CD4-positive, alpha-beta memory T cell (primary cell): ENCODE data around the gene OLR1. TPM values are rescaled to one million over a fixed set of nuclear protein-coding genes. Genes with fewer than 3 reads are reported as not detected.
A peak's percentile ranks its signal among the peaks of the same experiment; 100 is the strongest.
"Not testable (repeated sequence)": the region's sequence is repeated elsewhere in the genome, so short reads cannot be mapped to it uniquely, and the experiment has no call there.

Experiments used
- CTCF ChIA-PET: fragments of 350-600 bp; sonication (Branson Sonifier 250); formaldehyde crosslinking; loops from one replicate; lab custom pipeline; 2021; ENCODE audit warnings: inconsistent platforms; ENCODE audit not compliant: partially characterized antibody; lab: Charles Lee
- POLR2A ChIA-PET: fragments of 350-600 bp; sonication (Branson Sonifier 250); formaldehyde crosslinking; loops from one replicate; lab custom pipeline; 2021; ENCODE audit not compliant: partially characterized antibody; lab: Charles Lee
- DNase-seq, 5 donors: peaks; one replicate each; pipeline versions ENCODE4 v3.0.0 to v3.0.0-alpha.2; 2020 to 2022; ENCODE audit warnings: mixed read lengths in 1 of 5
- H3K27ac ChIP-seq: one replicate; pipeline ENCODE4 v1.7.0; 2013; ENCODE audit warnings: low read depth, low read length
- H3K27me3 ChIP-seq: 2 replicates; pipeline ENCODE4 v1.7.0; 2013; ENCODE audit warnings: mild to moderate bottlenecking, low read length, moderate library complexity; ENCODE audit not compliant: insufficient read depth
- H3K36me3 ChIP-seq: 2 replicates; pipeline ENCODE4 v1.7.0; 2013; ENCODE audit warnings: mild to moderate bottlenecking, low read length, moderate library complexity; ENCODE audit not compliant: insufficient read depth
- H3K4me1 ChIP-seq: 2 replicates; pipeline ENCODE4 v1.7.0; 2013; ENCODE audit warnings: mild to moderate bottlenecking, low read length, moderate library complexity; ENCODE audit not compliant: insufficient read depth
- H3K4me3 ChIP-seq, 2 donors: one replicate each; pipeline ENCODE4 v1.7.0; 2013; ENCODE audit warnings: low read length in 2 of 2, mild to moderate bottlenecking in 1 of 2
- H3K9me3 ChIP-seq, 2 donors: one replicate each; pipeline ENCODE4 v1.7.0; 2013; ENCODE audit warnings: low read length in 2 of 2, control low read depth in 1 of 2; ENCODE audit not compliant: control insufficient read depth in 1 of 2
- H3K27ac Mint-ChIP-seq, 7 donors: one replicate each; pipeline ENCODE4 v1.8.0; 2020 to 2021; ENCODE audit warnings: mixed read lengths in 7 of 7, mild to moderate bottlenecking in 6 of 7, inconsistent platforms in 3 of 7, moderate library complexity in 3 of 7
- H3K27me3 Mint-ChIP-seq, 2 donors: one replicate each; pipeline ENCODE4 v1.8.0; 2020 to 2021; ENCODE audit warnings: mixed read lengths in 2 of 2
- H3K36me3 Mint-ChIP-seq, 2 donors: one replicate each; pipeline ENCODE4 v1.8.0; 2020 to 2021; ENCODE audit warnings: mixed read lengths in 2 of 2, inconsistent platforms in 1 of 2, mild to moderate bottlenecking in 1 of 2
- H3K4me1 Mint-ChIP-seq, 4 donors: one replicate each; pipeline ENCODE4 v1.8.0; 2020 to 2021; ENCODE audit warnings: mixed read lengths in 4 of 4, mild to moderate bottlenecking in 1 of 4
- H3K4me3 Mint-ChIP-seq, 8 donors: one replicate each; pipeline ENCODE4 v1.8.0; 2020 to 2021; ENCODE audit warnings: mixed read lengths in 8 of 8, mild to moderate bottlenecking in 7 of 8, moderate library complexity in 6 of 8, inconsistent platforms in 3 of 8
- H3K9me3 Mint-ChIP-seq, 8 donors: one replicate each; pipeline ENCODE4 v1.8.0; 2020 to 2021; ENCODE audit warnings: mixed read lengths in 8 of 8, mild to moderate bottlenecking in 5 of 8, inconsistent platforms in 3 of 8, moderate library complexity in 1 of 8
- intact Hi-C: fragments of 100-400 bp; cut with micrococcal nuclease; formaldehyde crosslinking; loops from one replicate; pipeline ENCODE4 v1.15.1; 2023
- polyA plus RNA-seq, 2 donors: library from polyadenylated mRNA; unstranded; fragments of 300-500 nt; fragmentation: Illumina TruSeq; gene quantifications; one replicate each; pipeline ENCODE4 v1.2.3, GENCODE V29; 2021
- total RNA-seq, 2 experiments: library from RNA; stranded (reverse); gene quantifications; one replicate each; pipeline ENCODE4 v1.2.3, GENCODE V29; 2021

The OLR1 gene
- total and polyA plus RNA-seq, 4 experiments from 2014 or later: 0.42 TPM; not detected in 3

DNA sequence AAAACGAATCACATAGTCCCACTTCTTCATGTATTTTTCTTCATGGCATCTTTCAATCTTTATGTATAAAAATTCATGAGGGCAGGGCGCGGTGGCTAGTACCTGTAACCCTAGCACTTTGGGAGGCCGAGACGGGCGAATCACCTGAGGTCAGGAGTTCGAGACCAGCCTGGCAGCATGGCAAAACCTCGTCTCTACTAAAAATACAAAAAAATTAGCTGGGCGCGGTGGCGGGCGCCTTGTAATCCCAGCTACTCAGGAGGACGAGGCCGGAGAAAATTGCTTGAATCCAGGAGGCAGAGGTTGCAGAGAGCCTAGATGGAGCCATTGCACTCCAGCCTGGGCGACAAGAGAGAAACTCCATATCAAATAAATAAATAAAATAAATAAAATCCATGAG lies 38.3 kb upstream of the OLR1 start:
- H3K27me3 Mint-ChIP-seq: no peaks in the 10 kb centered on the region
- POLR2A ChIA-PET: no interaction called here
- peaks cover 16 to 34% (median 21%) of the 10 kb centered on the region in 4 donors for H3K4me1 Mint-ChIP-seq

DNA sequence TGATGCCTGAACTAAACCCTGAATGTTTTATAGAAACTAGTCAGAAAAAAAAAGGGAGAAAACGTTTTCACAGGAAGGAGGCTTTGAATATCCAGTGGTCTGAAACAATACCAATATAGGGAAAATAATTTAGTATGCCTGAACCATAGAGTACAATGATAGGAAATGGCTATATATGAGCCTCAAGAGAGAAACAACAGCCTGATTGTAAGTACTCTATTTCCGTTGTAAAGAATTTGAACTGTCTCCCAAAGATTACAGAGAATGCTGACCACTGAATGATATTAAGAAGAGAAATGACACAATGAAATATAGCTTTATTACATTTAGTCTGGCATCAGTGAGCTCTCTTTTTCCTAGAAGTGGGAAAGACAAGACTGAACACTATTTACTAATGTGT lies 35.2 kb upstream of the OLR1 start:
- Histone ChIP-seq H3K27me3 (no peaks in the 10 kb centered on the region), H3K9me3 (no peaks in the 10 kb centered on the region), H3K36me3 (no peaks in the 10 kb centered on the region), H3K4me3 (no peak overlapping the region), H3K27ac (no peak overlapping the region), H3K4me1 (peaks cover 6% of the 10 kb centered on the region)
- ChIA-PET CTCF (interaction anchor here (0.6 to 0.7 kb wide), 2 partner anchors 14 to 17 kb away, joined by 3 read pairs; no protein-coding TSS in a partner anchor), POLR2A (no interaction called here)
- H3K4me3 Mint-ChIP-seq: no peak overlapping the region
- DNase-seq: no peak
- no peaks in the 10 kb centered on the region for H3K36me3 Mint-ChIP-seq
- no peaks in the 10 kb centered on the region for H3K9me3 Mint-ChIP-seq
- intact Hi-C loops: no loop called here
- no peak overlapping the region for H3K27ac Mint-ChIP-seq
- peaks cover 0 to 1% of the 10 kb centered on the region in 2 donors for H3K27me3 Mint-ChIP-seq
- H3K4me1 Mint-ChIP-seq: peaks cover 1 to 4% (median 3%) of the 10 kb centered on the region in 4 donors

More for the DNA sequence above, 38.3 kb upstream of the OLR1 start:
- H3K27ac ChIP-seq: no peak overlapping the region
- H3K4me1 ChIP-seq: peaks cover 22% of the 10 kb centered on the region
- DNase-seq: no peak
- Mint-ChIP-seq H3K36me3 (peaks cover 0 to 17% of the 10 kb centered on the region in 2 donors), H3K9me3 (no peaks in the 10 kb centered on the region), H3K4me3 (no peak overlapping the region), H3K27ac (peak overlapping the region in 1 of 7 donors; percentile 29)
- no peak overlapping the region for H3K4me3 ChIP-seq
- no peaks in the 10 kb centered on the region for H3K9me3 ChIP-seq
- CTCF ChIA-PET: interaction anchor here (1.5 kb wide), 1 partner anchor 56 kb away, joined by 5 read pairs; no protein-coding TSS in a partner anchor
- intact Hi-C loops: loop anchor here (5.0 to 10.0 kb wide), 3 partner anchors 595 to 1965 kb away; no protein-coding TSS in a partner anchor
- no peaks in the 10 kb centered on the region for H3K36me3 ChIP-seq
- H3K27me3 ChIP-seq: no peaks in the 10 kb centered on the region

DNA sequence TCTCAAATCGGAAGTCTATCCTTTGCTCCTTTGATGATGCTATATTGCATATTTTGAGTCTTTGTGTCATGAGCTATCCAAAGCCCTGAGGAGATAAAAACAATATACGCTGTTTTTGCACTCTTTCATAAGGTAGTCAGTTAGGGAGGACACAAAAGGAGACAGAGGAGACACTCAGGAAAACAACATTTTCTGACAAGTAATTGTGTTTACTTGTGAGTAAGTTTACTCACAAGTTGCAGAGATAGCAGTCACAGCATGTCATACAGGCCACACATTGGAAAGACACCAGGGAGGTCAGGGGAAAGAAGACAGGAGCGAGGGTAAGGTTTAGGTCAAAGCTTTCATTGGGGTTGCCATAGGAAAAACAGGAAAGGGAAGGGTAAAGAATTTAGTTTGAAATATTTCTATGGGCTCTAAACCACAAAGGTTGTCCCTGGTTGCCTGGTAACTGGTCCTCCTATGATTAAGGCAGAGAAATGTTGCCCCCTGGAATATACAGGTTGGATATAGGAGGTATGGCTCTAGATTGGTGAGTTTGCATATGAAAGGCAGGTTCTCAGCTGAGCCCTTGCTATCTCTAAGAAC lies 33.4 kb upstream of the OLR1 start:
- peaks cover 0 to 3% of the 10 kb centered on the region in 2 donors for H3K27me3 Mint-ChIP-seq
- H3K36me3 Mint-ChIP-seq: no peaks in the 10 kb centered on the region
- H3K9me3 Mint-ChIP-seq: no peaks in the 10 kb centered on the region
- H3K27me3 ChIP-seq: no peaks in the 10 kb centered on the region
- H3K36me3 ChIP-seq: no peaks in the 10 kb centered on the region
- H3K27ac ChIP-seq: no peak overlapping the region
- no peak overlapping the region for H3K4me3 ChIP-seq
- H3K4me1 ChIP-seq: no peaks in the 10 kb centered on the region
- H3K9me3 ChIP-seq: no peaks in the 10 kb centered on the region
- intact Hi-C loops: no loop called here
- CTCF ChIA-PET: no interaction called here
- H3K4me3 Mint-ChIP-seq: no peak overlapping the region
- H3K27ac Mint-ChIP-seq: no peak overlapping the region
- POLR2A ChIA-PET: no interaction called here
- H3K4me1 Mint-ChIP-seq: no peaks in the 10 kb centered on the region
- DNase-seq: no peak

DNA sequence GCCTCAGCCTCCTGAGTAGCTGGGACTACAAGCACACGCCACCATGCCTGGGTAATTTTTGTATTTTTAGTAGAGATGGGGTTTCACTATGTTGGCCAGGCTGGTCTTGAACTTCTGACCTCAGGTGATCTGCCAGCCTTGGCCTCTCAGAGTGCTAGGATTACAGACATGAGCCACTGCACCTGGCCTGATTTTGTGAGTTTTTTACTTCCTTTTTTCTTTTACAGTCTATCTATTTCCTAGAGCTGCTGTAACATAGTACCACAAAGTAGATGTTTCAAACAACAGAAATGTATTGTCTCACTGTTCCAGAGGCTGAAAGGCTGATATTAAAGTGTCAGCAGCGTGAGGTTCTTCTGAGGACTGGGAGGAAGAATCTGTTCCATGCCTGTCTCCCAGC lies 32.6 kb upstream of the OLR1 start:
- H3K27ac ChIP-seq, DNase-seq, H3K27ac Mint-ChIP-seq, intact Hi-C loops, H3K27me3 ChIP-seq, CTCF ChIA-PET, POLR2A ChIA-PET, H3K4me3 ChIP-seq, H3K4me1 ChIP-seq, H3K36me3 Mint-ChIP-seq, H3K9me3 Mint-ChIP-seq, H3K36me3 ChIP-seq, H3K4me3 Mint-ChIP-seq, H3K9me3 ChIP-seq, H3K4me1 Mint-ChIP-seq, H3K27me3 Mint-ChIP-seq: not testable (repeated sequence)

DNA sequence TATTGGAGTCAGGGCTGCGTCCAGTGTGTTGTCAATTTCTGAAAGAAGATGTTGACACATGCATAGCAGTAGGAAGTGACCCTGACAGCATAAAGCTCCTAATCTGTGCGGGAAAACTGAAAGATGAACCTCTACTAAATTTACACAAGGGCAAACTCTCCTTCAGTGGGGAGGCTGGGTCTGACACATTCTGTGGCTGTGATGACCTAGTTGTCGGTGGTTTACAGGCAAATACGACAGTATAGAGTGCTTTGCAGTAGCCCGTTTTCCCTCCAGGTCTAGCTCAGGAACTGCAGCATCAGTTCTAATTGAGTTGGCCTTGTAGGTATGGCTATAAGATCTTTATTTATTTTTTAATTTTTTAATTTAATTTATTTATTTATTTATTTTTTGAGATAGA lies 25.9 kb upstream of the OLR1 start:
- Histone ChIP-seq H3K9me3 (no peaks in the 10 kb centered on the region), H3K4me3 (no peak overlapping the region), H3K4me1 (no peaks in the 10 kb centered on the region), H3K27ac (no peak overlapping the region), H3K27me3 (no peaks in the 10 kb centered on the region), H3K36me3 (no peaks in the 10 kb centered on the region)
- H3K9me3 Mint-ChIP-seq: no peaks in the 10 kb centered on the region
- H3K4me3 Mint-ChIP-seq: no peak overlapping the region
- peaks cover 11 to 16% of the 10 kb centered on the region in 2 donors for H3K27me3 Mint-ChIP-seq
- ChIA-PET CTCF (no interaction called here), POLR2A (no interaction called here)
- no peaks in the 10 kb centered on the region for H3K36me3 Mint-ChIP-seq
- DNase-seq: no peak
- intact Hi-C loops: no loop called here
- H3K27ac Mint-ChIP-seq: no peak overlapping the region
- no peaks in the 10 kb centered on the region for H3K4me1 Mint-ChIP-seq

DNA sequence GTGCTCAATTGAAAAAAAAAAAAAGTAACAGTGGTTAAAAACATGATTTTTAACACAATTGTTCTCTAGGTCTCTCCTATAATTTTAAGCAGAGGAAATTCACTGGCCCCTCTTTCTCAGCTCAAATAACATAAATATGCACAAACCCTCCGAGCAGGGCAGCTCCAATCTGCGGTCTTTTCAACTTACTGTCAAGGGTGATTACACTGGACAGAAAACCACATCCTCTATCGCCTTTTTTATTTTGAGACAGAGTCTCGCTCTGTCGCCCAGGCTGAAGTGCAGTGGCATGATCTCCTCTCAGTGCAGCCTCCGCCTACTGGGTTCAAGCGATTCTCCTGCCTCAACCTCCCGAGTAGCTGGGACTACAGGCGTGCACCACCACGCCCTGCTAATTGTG lies 24.3 kb upstream of the OLR1 start:
- H3K36me3 ChIP-seq: no peaks in the 10 kb centered on the region
- no peak overlapping the region for H3K27ac ChIP-seq
- Mint-ChIP-seq H3K4me3 (no peak overlapping the region), H3K27ac (no peak overlapping the region), H3K9me3 (no peaks in the 10 kb centered on the region), H3K27me3 (peaks cover 9 to 16% of the 10 kb centered on the region in 2 donors), H3K36me3 (no peaks in the 10 kb centered on the region), H3K4me1 (no peaks in the 10 kb centered on the region)
- POLR2A ChIA-PET: no interaction called here
- no peak overlapping the region for H3K4me3 ChIP-seq
- DNase-seq: no peak
- no peaks in the 10 kb centered on the region for H3K27me3 ChIP-seq
- CTCF ChIA-PET: interaction anchor here (0.9 to 1.3 kb wide), 2 partner anchors 12 to 453 kb away, joined by 3 to 4 read pairs; no protein-coding TSS in a partner anchor
- H3K9me3 ChIP-seq: no peaks in the 10 kb centered on the region
- intact Hi-C loops: no loop called here
- H3K4me1 ChIP-seq: no peaks in the 10 kb centered on the region

DNA sequence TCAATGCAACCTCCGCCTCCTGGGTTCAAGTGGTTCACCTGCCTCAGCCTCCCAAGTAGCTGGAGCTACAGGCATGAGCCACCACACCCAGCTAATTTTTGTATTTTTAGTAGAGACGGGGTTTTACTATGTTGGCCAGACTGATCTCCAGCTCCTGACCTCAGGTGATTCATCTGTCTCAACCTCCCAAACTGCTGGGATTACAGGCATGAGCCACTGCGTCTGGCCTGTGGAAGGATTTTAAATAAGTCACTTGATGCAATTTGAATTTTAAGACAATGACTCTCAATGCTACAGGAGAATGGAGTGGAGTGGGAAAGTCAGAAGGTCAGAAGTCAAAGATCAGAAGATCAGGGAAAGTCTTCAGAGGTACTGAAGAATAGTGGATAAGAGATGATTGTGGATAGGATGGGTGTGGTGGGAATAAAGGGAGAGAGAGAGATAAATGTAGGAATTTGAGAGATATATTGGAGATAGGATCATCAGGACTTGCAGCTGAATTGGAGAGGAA lies 22.3 kb upstream of the OLR1 start:
- H3K4me1 ChIP-seq: no peaks in the 10 kb centered on the region
- intact Hi-C loops: loop anchor here (5.0 kb wide), 1 partner anchor 397 kb away; no protein-coding TSS in a partner anchor
- no peak overlapping the region for H3K4me3 Mint-ChIP-seq
- no peak overlapping the region for H3K27ac Mint-ChIP-seq
- no peak overlapping the region for H3K4me3 ChIP-seq
- peaks cover 8 to 16% of the 10 kb centered on the region in 2 donors for H3K27me3 Mint-ChIP-seq
- no peaks in the 10 kb centered on the region for H3K27me3 ChIP-seq
- peaks cover 3 to 5% (median 4%) of the 10 kb centered on the region in 4 donors for H3K4me1 Mint-ChIP-seq
- H3K36me3 ChIP-seq: no peaks in the 10 kb centered on the region
- H3K36me3 Mint-ChIP-seq: no peaks in the 10 kb centered on the region
- ChIA-PET CTCF (interaction anchor here (1.3 to 2.9 kb wide), 4 partner anchors 8 to 380 kb away, joined by 3 to 28 read pairs (median 6); no protein-coding TSS in a partner anchor), POLR2A (interaction anchor here (0.8 kb wide), 1 partner anchor 42 kb away, joined by 3 read pairs; no protein-coding TSS in a partner anchor)
- no peak overlapping the region for H3K27ac ChIP-seq
- DNase-seq: no peak
- no peaks in the 10 kb centered on the region for H3K9me3 Mint-ChIP-seq
- H3K9me3 ChIP-seq: no peaks in the 10 kb centered on the region
